PC-3 (cell line): ENCODE data around the gene ECD.

Experiments
- EZH2 ChIP-seq: fragments of 300-600 bp; sonication (generic); IDR thresholded peaks from one replicate; pipeline ENCODE4 v1.6.1; 2017; ENCODE audit warnings: antibody characterized with exemption, mild to moderate bottlenecking, low read length; ENCODE audit not compliant: unreplicated experiment
- TF ChIP-seq, protein P1 (sequence below): fragments of 300-600 bp; sonication (generic); conservative IDR thresholded peaks from 2 replicates; pipeline ENCODE4 v1.5.1; 2017; ENCODE audit warnings: antibody characterized with exemption, low read depth, mild to moderate bottlenecking, low read length

GRCh38 chr10:73099141-73099540 lies 68.7 kb downstream of the ECD start:
- TF ChIP-seq, protein P1, sequence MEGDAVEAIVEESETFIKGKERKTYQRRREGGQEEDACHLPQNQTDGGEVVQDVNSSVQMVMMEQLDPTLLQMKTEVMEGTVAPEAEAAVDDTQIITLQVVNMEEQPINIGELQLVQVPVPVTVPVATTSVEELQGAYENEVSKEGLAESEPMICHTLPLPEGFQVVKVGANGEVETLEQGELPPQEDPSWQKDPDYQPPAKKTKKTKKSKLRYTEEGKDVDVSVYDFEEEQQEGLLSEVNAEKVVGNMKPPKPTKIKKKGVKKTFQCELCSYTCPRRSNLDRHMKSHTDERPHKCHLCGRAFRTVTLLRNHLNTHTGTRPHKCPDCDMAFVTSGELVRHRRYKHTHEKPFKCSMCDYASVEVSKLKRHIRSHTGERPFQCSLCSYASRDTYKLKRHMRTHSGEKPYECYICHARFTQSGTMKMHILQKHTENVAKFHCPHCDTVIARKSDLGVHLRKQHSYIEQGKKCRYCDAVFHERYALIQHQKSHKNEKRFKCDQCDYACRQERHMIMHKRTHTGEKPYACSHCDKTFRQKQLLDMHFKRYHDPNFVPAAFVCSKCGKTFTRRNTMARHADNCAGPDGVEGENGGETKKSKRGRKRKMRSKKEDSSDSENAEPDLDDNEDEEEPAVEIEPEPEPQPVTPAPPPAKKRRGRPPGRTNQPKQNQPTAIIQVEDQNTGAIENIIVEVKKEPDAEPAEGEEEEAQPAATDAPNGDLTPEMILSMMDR = no peak
- no peak for TF ChIP-seq EZH2
